GM12892 (cell line): Measurements from ENCODE around the gene SRGAP2C.
"Not testable (repeated sequence)": the region's sequence is repeated elsewhere in the genome, so short reads cannot be mapped to it uniquely, and the experiment has no call there.

Experiments
- DNase-seq: peaks from one replicate; pipeline ENCODE4 v3.0.0; 2011; ENCODE audit not compliant: insufficient read length
- FAIRE-seq: peaks from 2 replicates; lab custom pipeline; 2011; peaks lifted over from hg19 to GRCh38; lab: Jason Lieb, UNC

SRGAP2C gene

DNA sequence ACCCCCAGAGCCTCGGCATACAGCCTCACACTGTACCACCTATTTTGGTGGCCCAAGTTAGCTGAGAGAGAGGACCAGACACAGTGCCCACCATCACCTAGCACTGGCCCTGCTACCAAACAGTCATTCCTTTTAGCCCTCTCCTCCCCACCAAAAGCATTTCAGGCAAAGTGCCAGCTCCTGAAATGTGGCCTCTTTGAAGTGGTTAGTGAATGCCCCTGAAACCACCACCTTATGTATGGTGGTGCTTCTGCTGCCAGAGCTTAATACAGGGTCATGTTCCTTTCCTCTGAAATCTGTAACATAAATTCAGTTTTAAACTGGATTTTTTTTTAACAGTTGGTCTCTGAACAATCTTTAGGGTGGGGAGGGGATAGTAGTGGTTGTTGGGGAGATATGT lies 175.8 kb downstream of the SRGAP2C start:
- not testable (repeated sequence) for DNase-seq, FAIRE-seq

DNA sequence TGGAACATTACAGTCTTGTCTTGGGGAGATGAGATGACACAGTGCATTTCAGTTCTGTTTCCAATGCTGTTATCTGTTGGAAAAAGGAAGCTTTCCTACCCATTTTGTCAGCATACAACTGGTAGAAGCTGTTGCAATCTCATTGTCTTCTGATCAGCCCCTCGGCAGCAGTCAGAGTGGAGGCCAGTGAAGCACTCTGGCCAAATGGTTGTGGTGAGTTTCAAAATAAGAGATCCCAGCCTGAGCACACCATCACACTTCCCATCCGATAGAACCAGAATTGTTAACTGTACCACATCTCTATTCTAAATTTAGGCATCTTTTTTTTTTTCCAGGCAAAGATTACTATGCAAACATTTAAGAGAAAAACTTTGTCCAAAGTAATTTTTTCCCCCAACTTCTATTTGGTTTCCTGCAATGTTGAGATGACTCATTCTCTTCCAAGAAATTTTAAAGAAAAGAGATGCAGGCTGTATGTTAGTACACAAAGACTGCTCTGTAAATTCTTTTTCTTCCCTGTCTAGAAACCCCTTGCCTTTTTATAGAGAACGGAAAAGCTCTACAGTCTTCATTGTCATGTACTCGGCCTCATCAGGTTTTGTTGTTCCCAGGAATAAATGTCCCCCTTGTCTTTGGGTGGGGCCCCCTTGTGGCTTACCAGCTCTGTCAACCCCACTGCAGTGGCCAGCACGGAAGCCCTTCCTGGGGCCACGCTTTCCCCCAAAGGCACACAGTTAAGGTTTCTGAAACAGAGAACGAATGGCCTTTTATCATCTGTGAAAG lies 176.9 kb downstream of the SRGAP2C start:
- FAIRE-seq, DNase-seq: not testable (repeated sequence)

DNA sequence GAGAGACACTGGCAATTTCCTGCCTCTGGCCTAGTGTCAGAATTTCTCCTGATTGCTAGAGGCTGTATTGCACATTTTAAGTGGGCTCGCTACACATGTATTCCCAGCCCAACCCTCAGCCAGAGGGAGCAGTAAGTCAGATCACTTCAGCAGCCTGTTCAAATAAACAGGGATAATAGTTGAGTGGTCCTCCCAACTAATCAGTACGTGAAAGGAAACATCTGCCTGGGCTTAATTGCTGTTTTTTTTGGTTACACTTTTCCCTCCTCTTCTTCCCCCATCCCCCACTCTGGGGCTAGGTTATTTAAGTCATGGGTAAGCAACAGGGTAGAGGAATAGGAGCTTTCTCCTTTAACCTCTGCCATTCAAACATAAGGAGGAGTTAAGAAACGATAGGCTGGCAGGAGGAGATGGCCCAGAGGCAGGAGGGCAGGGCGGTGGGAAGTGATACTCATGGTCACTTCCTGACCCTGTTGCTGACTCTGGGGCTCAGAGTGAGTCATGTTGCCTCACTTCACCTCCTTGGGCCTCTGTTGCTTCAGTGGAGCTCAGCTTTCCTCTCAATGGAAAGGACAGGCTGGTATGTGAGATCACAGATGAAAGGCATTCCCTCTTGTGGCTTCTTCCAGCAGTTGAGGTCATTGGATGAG lies 177.6 kb downstream of the SRGAP2C start:
- not testable (repeated sequence) for DNase-seq, FAIRE-seq

DNA sequence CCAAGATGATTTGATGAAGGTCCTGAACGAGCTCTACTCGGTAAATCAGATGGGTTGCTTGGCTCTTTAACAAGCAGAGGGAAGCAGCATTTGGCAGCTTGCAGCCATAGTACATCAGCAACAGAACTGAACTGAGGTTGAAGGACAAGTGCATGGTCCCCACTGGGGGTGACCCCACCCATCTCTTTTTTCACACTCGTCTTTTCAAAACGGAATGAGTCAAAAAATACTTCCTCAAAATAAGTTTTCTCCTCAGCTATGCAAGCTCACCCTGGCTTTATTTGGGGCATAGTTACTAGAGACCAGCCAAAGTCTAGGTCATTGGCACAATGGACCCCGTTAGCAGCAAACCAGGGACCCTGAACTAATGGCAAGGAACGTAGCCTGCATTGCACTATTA lies 180.5 kb downstream of the SRGAP2C start:
- FAIRE-seq, DNase-seq: not testable (repeated sequence)

DNA sequence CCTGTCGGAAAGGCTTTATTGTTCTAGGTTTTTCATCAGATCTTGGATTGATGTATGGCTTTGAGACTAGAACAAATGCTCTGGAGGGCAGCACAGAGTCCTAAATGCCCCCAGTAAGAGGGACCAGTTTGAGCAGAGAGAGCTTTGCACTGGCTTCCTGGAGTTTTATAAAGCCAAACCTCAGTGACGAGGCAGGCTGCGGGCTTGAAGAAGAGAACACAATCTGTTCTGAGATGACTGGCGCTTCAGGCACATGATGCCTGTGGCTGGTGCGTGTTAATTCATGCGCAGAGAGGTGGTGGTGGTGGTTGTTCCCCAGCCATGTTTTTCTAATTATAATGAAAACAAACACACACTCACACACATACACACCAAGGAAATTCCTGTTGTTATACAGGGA lies 180.9 kb downstream of the SRGAP2C start:
- not testable (repeated sequence) for FAIRE-seq

DNA sequence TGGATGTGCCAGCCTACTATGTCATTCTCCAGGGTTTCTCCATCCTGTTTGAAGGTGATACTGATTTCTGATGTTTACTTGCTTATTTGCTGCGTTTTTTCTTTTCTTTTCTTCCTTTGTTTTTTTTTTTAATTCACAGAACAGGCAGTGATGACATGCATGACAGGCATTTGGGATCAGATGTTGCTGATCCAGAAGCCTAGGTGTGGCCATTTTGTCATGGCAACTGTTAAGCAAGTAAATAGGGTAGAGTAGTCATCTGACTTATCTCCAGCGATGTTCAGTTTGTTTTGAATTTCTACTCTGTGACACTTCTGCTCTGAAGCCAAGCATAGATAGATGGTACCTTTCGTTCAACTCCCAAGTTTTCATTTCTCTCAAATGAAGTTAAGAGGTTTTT lies 181.4 kb downstream of the SRGAP2C start:
- FAIRE-seq, result not testable (repeated sequence)

More for the DNA sequence above, 180.9 kb downstream of the SRGAP2C start:
- not testable (repeated sequence) for DNase-seq

DNA sequence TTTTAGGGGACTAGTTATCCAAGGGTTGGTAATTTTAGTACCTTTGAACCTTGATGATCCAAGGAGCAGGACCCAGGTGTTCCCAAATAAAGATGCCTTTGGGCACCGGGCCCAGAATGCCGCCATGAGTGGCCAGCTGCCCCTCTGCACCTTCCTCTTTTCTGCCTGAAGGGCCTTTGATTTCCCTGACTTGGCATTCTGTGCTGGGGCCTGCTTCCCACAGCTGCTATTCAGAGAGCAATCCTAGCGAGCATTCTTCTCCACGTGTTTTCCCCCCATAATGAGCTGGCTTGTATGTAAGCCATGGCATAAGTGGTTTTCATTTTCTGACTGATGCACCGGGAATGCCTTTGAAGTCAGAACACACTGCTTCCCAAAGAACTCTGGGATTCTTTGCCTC lies 184.1 kb downstream of the SRGAP2C start:
- not testable (repeated sequence) for FAIRE-seq, DNase-seq

More for the DNA sequence above, 181.4 kb downstream of the SRGAP2C start:
- not testable (repeated sequence) for DNase-seq

DNA sequence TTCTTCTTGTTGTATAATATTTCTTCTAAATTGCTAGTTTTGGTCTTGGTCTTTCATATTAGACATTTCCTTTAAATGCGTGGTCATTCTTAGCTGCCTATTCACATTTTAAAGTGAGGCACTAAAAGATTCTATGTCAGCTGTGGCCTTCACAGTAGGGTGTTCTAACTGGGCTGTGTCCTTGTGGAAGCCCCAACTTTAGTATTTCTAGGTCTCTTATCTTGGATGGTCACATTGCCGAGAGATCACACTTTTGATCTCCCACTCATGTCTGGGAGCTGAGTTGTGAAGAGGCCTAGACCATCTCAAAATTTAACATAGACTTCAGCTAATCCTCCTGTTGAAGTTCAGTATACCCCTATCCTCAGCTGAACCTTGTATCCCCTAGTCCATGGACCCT lies 185.2 kb downstream of the SRGAP2C start:
- not testable (repeated sequence) for FAIRE-seq, DNase-seq

DNA sequence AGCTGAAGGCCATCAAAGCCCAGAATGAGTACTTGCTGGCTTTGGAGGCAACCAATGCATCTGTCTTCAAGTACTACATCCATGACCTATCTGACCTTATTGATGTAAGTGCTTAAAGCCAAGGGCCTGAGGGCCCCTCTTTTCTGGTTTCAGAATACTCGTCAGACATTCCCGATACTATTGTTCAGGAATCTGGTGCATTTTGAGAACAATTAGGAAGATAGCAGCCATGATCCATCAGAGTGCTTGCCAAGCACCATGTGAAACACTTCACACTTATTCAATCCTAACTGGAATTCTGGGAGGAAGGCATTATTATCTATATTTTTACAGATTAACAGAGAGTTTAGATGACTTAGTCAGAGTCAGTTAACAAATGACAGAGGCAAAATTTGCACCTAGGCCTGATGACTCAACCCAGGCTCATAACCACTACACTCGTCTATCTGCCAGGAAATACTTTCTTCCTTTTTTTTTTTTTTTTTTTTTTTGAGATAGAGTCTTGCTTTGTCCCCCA lies 190.1 kb downstream of the SRGAP2C start:
- FAIRE-seq, result not testable (repeated sequence)

DNA sequence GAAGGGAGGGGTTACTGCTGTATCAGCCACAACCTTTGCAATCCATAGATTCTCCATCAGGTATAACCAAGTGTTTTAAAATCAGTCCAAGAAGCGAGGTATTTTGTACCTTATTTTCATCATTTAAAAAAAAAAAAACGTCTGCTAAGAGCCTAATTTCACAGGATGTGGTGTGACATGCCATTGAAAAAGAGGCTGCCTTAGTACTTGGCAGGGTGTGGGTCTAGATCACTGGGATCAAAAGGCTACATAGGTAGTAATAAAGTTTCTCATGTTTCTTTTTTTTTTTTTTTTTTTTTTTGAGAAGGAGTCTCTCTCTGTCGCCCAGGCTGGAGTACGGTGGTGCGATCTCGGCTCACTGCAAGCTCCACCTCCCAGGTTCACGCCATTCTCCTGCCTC lies 192.2 kb downstream of the SRGAP2C start:
- not testable (repeated sequence) for FAIRE-seq

More for the DNA sequence above, 190.1 kb downstream of the SRGAP2C start:
- not testable (repeated sequence) for DNase-seq

DNA sequence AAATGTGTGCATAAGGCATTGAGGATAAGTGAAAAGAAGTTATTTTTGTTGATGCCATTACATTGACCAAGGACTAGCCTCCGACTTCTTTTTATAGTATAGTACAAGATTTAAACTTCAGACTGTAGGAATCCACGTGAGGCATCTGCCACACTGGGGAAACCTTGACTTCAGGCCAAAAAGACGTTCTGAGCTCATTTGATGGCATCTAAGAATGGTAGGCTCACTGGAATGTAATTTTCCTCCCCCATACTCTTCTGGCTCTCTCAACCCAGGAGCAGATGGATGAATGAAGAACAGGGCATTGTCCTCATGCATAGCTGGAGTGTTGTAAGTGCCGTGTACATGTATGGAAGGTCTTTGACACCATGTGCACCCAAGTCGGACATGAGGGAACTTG lies 194.0 kb downstream of the SRGAP2C start:
- FAIRE-seq, DNase-seq: not testable (repeated sequence)

More for the DNA sequence above, 192.2 kb downstream of the SRGAP2C start:
- DNase-seq, result not testable (repeated sequence)

DNA sequence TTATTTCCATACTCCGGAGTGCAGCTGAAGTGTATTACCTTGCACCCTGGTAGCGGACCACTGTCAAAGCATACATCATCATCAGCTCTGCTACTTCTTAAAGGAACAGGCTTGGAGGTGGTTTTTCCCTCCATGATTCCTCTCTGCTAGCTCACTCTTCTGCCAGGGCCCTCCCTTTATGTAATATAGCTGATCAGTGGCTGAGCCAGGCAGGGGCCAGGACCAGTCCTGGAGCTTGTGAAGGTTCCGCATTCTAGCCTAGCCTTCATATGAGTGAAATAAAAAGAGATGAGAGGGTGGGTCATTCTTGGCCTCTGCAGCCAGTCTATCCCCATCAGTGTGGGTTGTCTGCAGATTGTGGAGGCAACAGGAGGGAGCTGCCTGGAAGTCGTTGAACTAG lies 200.0 kb downstream of the SRGAP2C start:
- not testable (repeated sequence) for FAIRE-seq, DNase-seq

DNA sequence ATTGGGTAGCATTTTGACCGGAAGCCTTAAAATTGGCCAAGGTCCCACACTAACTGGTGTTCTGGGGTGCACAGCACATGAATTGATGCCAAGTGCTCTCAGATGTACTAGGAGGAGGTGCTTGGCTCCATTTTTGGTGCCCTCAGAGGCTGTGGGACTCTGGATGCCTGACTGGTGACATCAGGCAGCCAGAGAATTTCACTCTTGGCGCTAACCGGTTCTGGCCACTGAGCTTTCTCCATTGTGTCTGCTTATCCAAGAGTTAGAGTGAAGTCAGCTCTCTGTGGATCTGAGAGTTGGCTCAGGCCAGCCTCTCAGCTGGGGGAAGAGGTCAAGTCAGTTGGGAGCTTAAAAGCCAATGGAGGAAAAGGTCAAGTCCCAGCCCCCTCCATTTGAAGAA lies 200.4 kb downstream of the SRGAP2C start:
- not testable (repeated sequence) for DNase-seq, FAIRE-seq

DNA sequence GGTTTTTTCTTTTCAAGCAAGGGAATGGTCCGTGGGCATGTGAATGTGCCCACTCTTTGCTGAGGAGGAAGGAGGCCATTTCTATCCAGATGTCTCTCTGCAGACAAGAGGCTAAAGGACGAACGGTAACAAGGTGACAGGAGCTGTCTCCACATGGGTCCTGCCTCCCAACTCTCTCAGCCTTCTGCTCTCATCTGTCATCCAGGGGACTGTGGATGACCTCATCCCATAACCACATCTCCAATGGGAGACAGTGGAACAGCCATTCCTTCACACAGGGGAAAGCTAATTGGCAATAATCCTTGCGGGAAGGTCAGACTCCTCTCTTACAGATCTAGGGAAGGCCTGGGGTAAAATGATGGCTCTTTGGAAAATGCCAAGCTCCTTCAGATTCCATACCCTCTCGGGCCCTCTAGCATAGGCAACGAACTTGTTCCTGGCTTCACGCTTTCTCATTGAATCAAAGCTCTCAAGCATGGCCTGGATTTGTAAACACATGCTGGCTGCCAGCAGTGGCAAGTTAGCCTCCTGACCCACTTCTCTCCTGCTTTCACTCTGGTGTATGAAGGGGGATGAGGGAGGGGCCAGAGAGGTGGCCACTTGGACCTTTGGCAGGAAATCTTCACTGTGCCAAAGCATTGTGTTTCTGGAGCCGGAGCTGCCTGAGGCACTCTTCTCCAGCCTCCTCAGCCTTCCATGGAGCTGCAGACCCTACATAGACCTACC lies 201.0 kb downstream of the SRGAP2C start:
- not testable (repeated sequence) for FAIRE-seq

DNA sequence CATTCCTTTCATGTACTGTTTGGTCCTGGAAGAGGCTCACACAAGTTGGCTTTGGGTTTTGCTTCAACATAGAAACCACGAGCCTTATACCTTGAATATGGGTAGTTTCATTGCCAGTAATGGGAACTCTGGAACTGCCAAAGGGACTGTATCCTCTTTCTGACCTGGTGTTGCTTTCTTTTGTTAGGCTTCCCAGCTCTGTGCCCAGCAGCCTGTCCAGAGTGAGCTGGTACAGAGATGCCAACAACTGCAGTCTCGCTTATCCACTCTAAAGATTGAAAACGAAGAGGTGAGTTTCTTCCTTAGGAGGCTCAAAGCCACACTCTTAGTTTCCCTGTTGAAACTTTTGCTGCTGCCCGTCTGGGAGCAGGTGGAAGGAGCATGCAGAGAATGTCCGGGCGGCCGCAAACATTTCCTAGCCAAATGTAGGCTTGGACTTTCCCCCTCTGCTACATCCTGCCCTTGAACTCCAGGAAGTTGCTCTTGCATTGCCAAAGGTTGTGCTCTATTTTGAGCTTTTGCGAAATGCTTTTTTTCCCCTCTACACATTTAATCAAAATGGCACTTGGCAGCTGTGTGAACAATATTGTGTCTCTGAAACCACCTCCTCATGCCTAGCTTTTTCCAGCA lies 201.7 kb downstream of the SRGAP2C start:
- not testable (repeated sequence) for FAIRE-seq

More for the DNA sequence above, 201.0 kb downstream of the SRGAP2C start:
- DNase-seq, result not testable (repeated sequence)

DNA sequence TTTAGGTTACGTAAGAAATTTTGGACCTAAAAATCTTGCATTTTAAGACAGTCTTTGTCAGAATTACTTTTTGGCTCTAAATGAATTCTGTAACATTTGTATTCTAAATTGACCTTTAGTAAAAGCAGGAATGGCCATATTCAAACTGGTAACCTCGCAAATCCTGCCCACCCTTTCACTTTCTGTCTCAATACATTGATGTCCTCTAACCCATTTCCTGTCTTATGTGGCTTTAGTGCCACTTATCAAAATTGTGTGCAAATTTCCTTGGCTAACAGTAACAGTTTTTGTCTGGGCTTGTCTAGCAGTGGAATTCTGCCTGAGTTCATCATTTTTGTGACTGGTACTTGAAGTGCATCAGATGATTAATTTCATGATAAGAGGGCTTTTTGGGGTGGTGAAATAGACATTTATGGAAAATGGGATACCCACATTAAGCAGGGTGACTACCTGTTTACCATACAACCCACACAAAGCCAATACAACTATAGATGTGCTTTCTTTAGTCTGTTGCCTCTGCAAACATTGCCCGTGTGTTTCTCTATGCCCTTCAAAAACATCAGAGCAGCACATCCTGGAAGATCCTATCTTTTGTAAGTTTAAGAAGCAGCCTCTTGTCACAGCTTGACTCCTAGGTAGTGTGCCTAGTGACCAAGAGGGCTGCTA lies 205.3 kb downstream of the SRGAP2C start:
- not testable (repeated sequence) for FAIRE-seq, DNase-seq

More for the DNA sequence above, 201.7 kb downstream of the SRGAP2C start:
- DNase-seq, result not testable (repeated sequence)

DNA sequence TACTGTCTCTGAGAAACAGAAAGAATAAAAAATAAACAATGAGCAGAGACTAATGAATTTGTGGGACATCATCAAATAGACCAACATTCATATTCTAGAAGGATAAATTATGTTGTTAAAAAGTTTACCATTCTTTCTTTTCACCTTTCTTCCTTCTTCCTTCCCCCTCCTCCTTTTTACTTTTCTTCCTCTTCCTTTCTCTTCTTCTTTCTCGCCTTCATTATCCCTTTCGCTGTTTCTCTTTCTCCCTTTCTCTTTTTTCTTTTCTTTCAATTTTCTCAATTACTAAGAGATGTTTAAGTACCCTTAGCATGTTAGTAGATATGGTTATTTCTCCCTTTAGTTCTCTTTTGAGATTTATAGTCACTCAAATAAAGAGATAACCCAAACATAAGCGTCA lies 207.4 kb downstream of the SRGAP2C start:
- FAIRE-seq, result not testable (repeated sequence)

DNA sequence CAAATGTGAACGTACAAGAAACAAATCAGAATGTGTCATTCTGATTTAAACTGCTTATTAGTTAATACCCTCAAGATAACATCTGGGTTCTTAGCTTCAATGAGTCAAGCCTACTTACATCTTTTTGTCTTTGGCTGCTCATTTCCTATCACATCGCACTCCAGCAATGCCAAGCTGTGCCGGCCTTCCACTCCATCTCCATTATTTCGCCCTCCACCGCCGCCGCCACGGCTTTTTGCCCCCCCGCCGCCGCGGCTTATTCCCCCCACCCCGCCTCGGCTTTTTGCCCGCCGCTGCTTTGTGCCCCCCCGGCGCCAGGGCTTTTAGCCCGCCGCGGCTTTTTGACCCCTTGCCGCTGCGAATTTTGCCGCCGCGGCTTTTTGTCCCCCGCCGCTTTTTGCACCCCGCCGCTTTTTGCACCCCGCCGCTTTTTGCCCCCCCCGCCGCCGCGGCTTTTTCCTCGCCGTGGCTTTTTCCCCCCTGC lies 211.0 kb downstream of the SRGAP2C start:
- FAIRE-seq, DNase-seq: not testable (repeated sequence)

More for the DNA sequence above, 207.4 kb downstream of the SRGAP2C start:
- DNase-seq, result not testable (repeated sequence)
